H1 (cell line): ENCODE results near the gene OSBP2. TPM values are rescaled to one million over a fixed set of nuclear protein-coding genes. Genes with fewer than 3 reads are reported as not detected.

Source experiments
- ASH2L ChIP-seq: fragments of 200-600, 300-600 bp; sonication (generic); IDR thresholded peaks from one replicate; pipeline ENCODE4 v1.7.1; 2017; ENCODE audit warnings: low read length
- CBX5 ChIP-seq: fragments of 300-800, 300-1000 bp; sonication (generic); IDR thresholded peaks from 2 replicates; pipeline ENCODE4 v1.7.1; 2016; ENCODE audit warnings: antibody characterized with exemption, low read length, low read depth
- FOSL1 ChIP-seq: IDR thresholded peaks from 2 replicates; pipeline ENCODE4 v1.6.1; 2011; ENCODE audit warnings: mild to moderate bottlenecking, low read depth, low read length, moderate library complexity; ENCODE audit not compliant: insufficient read depth
- NRF1 ChIP-seq: IDR thresholded peaks from 2 replicates; pipeline ENCODE4 v1.6.1; 2011; ENCODE audit warnings: mild to moderate bottlenecking, low read depth, low read length, improper control_type of control experiment
- RAD21 ChIP-seq, 2 experiments: IDR thresholded peaks in 1 of 2; conservative IDR thresholded peaks in 1 of 2; 2 replicates each; pipeline ENCODE4 v1.6.1; 2011; ENCODE audit warnings: low read depth in 2 of 2, low read length in 2 of 2, improper control_type of control experiment in 1 of 2, inconsistent platforms in 1 of 2, mild to moderate bottlenecking in 1 of 2, moderate library complexity in 1 of 2
- SRF ChIP-seq: IDR thresholded peaks from 2 replicates; pipeline ENCODE4 v1.6.1; 2011; ENCODE audit warnings: mild to moderate bottlenecking, low read depth, low read length, moderate library complexity
- polyA plus RNA-seq, 7 experiments: library from polyadenylated mRNA; depleted of rRNA in 3 of 7; stranded (reverse) in 5 of 7; unstranded in 2 of 7; fragments of >200 nt in 5 of 7; fragments of 200-250 nt in 2 of 7; gene quantifications; 1 replicate in 5 of 7; 2 replicates in 1 of 7; 4 replicates in 1 of 7; pipeline versions ENCODE4 v1.2.1 to v1.2.3, GENCODE V29; 2011 to 2013; ENCODE audit warnings: missing spikeins in 2 of 7, mixed read lengths in 2 of 7
- total RNA-seq: library from RNA; stranded (reverse); fragmentation: NEBNext Ultra II Directional; extraction: Animal tissue kit (Norgen Biotek cat#: 25700); gene quantifications from 2 replicates; pipeline ENCODE4 v1.2.1, GENCODE V29; 2021

The OSBP2 gene
- total and polyA plus RNA-seq, 2 of the 8 experiments (the other 6 are each of a cell fraction or from before 2014, with no cell fraction given): 3.4 to 3.7 TPM

DNA sequence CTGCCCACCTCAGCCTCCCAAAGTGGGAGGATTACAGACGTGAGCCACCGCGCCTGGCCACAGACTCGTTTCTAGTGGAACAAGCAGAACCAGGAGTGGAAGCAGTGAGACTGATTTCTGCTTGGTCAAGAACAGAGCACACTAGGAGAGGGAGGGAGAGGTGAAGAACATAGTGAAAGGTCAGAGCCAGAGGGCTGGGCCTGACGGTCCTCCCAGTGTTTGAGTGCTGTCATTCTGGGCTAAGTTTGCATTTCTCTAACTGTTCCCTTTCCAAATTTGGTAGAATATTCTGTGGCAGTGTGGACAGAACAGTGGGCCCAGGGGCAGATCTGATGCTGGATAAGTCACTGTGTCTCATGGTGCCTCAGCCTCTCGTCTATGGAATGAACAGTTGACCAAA lies 55.2 kb downstream of the OSBP2 start (continued):
- TF ChIP-seq NRF1 (no peak), RAD21 (IDR thresholded peaks at IDR 0.05 in 1 of 2, conservative IDR thresholded peaks at IDR 0.05 in 1 of 2; ENCODE audit: low read depth in 2 of 2, low read length in 2 of 2) (no peak), SRF (no peak), ASH2L (no peak), FOSL1 (no peak), CBX5 (no peak)
